Limb (tissue), 2 donors: ENCODE results near the gene KLF16.

Experiments used
- DNase-seq, 2 donors: peaks; one replicate each; pipeline ENCODE4 v3.0.0-alpha.2; 2016; ENCODE audit errors: extremely low spot score in 2 of 2

KLF16 gene

GRCh38 chr19:1808395-1808731 lies 55.0 kb downstream of the KLF16 start:
- no peak for DNase-seq

- peak in 1 of 2 donors; percentile 49 for DNase-seq
These were observed 55.5 kb downstream of the KLF16 start for GRCh38 chr19:1807695-1808394.

DNA sequence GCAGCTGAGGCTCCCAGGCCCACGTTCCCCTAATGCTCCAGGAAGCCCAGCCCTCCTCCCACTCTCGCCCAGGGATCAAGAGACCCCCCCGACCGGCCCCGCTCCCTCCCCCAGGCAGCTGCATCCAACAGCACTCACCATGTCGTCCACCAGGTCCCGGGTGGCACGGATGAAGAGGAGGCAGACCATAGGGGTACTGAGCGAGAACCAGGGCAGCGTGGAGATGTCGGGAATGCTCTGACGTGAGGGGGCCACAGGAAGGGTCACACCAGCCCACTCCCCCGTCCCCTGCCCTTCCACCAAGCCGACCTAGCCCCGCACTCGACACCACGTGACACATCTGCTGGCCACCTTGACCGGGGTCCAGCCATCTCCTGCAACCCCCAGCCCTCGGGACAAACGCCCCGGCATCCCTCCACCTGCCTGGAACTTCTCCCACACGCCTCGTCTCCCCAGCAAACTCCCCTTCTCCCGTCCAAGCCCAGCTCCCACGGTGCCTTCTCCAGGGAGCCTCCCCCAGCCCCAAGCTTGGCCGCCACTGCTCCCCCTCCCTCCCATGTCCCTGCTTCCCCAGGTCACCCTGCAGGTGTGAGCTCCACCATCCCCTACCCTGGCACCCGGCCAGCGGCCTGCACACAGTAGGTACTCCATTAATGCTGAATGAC lies 56.2 kb downstream of the KLF16 start:
- DNase-seq: no peak

GRCh38 chr19:1806184-1807029 lies 57.0 kb downstream of the KLF16 start:
- DNase-seq: no peak

GRCh38 chr19:1805401-1806183 lies 57.8 kb downstream of the KLF16 start:
- DNase-seq: no peak

DNA sequence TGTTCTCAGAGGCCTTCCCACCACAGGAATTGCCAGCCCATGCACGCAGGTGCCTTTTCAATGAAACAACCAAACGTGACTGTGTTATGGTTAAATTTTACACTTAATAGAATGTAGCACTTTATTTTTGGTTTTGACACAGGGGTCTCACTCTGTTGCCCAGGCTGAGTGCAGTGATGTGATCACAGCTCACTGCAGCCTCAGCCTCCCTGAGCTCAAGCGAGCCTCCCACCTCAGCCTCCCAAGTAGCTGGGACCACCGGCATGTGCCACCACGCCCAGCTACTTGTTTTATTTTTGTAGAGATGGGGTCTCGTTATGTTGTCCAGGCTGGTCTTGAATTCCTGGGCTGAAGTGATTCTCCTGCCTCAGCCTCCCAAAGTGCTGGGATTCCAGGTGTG lies 58.5 kb downstream of the KLF16 start:
- DNase-seq: no peak
